Ishikawa (cell line): Measurements from ENCODE around the gene ANK3.

Source experiments
- EGR1 ChIP-seq: IDR thresholded peaks from 2 replicates; pipeline ENCODE4 v1.6.1; 2012
- EP300 ChIP-seq: IDR thresholded peaks from 2 replicates; pipeline ENCODE4 v1.6.1; 2012; ENCODE audit warnings: borderline replicate concordance
- FOXM1 ChIP-seq: IDR thresholded peaks from 2 replicates; pipeline ENCODE4 v1.6.1; 2012; ENCODE audit warnings: low read depth, borderline replicate concordance
- MAX ChIP-seq: IDR thresholded peaks from 2 replicates; pipeline ENCODE4 v1.6.1; 2012
- REST ChIP-seq: IDR thresholded peaks from 2 replicates; pipeline ENCODE4 v1.6.1; 2012; ENCODE audit warnings: low read depth, mild to moderate bottlenecking
- TAF1 ChIP-seq: IDR thresholded peaks from 2 replicates; pipeline ENCODE4 v1.6.1; 2012; ENCODE audit warnings: low read depth, mild to moderate bottlenecking
- TCF12 ChIP-seq: IDR thresholded peaks from 2 replicates; pipeline ENCODE4 v1.6.1; 2012; ENCODE audit warnings: low read depth

GRCh38 chr10:60082341-60082740 is 307.3 kb downstream of the ANK3 start:
- TF ChIP-seq EP300 (no peak), EGR1 (no peak), FOXM1 (no peak), TAF1 (no peak), REST (no peak), TCF12 (no peak), MAX (no peak)
